ENCODE measurements around the gene USP34. TPM values are rescaled to one million over a fixed set of nuclear protein-coding genes. Genes with fewer than 3 reads are reported as not detected.
A peak's percentile ranks its signal among the peaks of the same experiment; 100 is the strongest.

USP34 gene
- total and polyA plus RNA-seq, 2 of the 4 experiments (the other 2 are of a cell fraction): 34.7 to 128 TPM

DNA sequence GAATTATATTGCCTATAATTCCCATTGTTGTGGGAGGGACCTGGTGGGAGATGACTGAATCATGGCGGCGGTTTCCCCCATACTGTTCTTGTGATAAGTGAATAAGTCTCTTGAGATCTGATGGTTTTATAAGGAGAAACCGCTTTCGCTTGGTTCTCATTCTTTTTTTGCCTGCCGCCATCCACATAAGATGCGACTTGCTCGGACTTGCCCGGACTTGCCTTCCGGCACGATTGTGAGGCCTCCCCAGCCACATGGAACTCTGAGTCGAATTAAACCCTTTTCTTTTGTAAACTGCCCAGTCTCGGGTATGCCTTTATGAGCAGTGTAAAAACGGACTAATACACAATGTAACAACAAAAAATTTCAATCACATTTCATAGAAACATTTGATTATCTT, 193.1 kb downstream of the USP34 start:
- Histone ChIP-seq H2BK20ac (ENCODE audit: low read depth, low read length) (no peak overlapping the region), H3K9ac (ENCODE audit: low read depth, low read length) (no peak overlapping the region), H4K5ac (ENCODE audit: low read depth, low read length) (no peak overlapping the region; the same call in 1 of the 2 replicates), H2AK5ac (ENCODE audit: low read depth, low read length) (no peak overlapping the region), H3K36me3 (ENCODE audit: control insufficient read depth, insufficient read depth, low read length) (peaks cover 36% of the 10 kb centered on the region), H3K14ac (replicated peaks; ENCODE audit: low read depth, low read length) (no peak overlapping the region), H4K20me1 (ENCODE audit: insufficient read depth, low read length) (no peaks in the 10 kb centered on the region), H2BK120ac (ENCODE audit: low read depth, low read length) (no peak overlapping the region), H3K79me1 (ENCODE audit: low read depth in 1 of 2, low read length in 2 of 2) (peaks cover 5 to 16% of the 10 kb centered on the region in 2 experiments; a peak in 2 of 4 replicates), H3K27me3 (ENCODE audit: control insufficient read depth, insufficient read depth, low read length) (no peaks in the 10 kb centered on the region), H3K23ac (ENCODE audit: low read depth, low read length) (no peak overlapping the region), H2BK5ac (ENCODE audit: low read depth, low read length, poor library complexity, severe bottlenecking) (peak overlapping the region; percentile 74), H2BK15ac (ENCODE audit: low read depth, low read length) (no peak overlapping the region), H4K91ac (ENCODE audit: insufficient read depth, low read depth, low read length) (no peak overlapping the region), H3K4me3 (ENCODE audit: insufficient read depth, low read depth, low read length) (no peak overlapping the region), H3K27ac (ENCODE audit: insufficient read depth, low read length) (peak overlapping the region; percentile 73; the same call in 1 of the 2 replicates), H3K9me3 (ENCODE audit: control insufficient read depth, insufficient read depth, low read length) (no peaks in the 10 kb centered on the region), H2AFZ (replicated peaks; ENCODE audit: low read length, poor library complexity) (no peak overlapping the region), H3K4ac (ENCODE audit: low read depth, low read length) (no peak overlapping the region; the same call in 1 of the 2 replicates), H3K18ac (ENCODE audit: low read depth, low read length) (no peak overlapping the region), H4K8ac (ENCODE audit: low read depth in 2 of 2, low read length in 2 of 2) (peak overlapping the region in 1 of 2 experiments; percentile 27; a peak in 2 of 4 replicates), H3K4me2 (ENCODE audit: low read depth, low read length) (no peak overlapping the region), H3K56ac (ENCODE audit: extremely low read depth, insufficient read depth, low read length) (no peak overlapping the region), H2AK9ac (replicated peaks; ENCODE audit: low read depth, low read length, poor library complexity) (no peak overlapping the region), H3K9me1 (ENCODE audit: insufficient read depth, low read length) (no peaks in the 10 kb centered on the region), H3K4me1 (ENCODE audit: control insufficient read depth, insufficient read depth, low read length) (no peaks in the 10 kb centered on the region)
- POLR2A ChIA-PET (ENCODE audit: unreplicated experiment): no interaction called here
- no peak for DNase-seq
- intact Hi-C loops (cut with micrococcal nuclease): no loop called here
- ATAC-seq (ENCODE audit: low read depth): no peak
- CTCF ChIA-PET: no interaction called here
- in situ Hi-C loops (cut with MboI; ENCODE audit: low sequenced_read_pairs): no loop called here
- TF ChIP-seq RCOR1 (IDR thresholded peaks at IDR 0.05; ENCODE audit: insufficient replicate concordance, low read length) (no peak), RAD21 (IDR thresholded peaks at IDR 0.05; ENCODE audit: low read length) (no peak), NFE2L2 (IDR thresholded peaks at IDR 0.05; ENCODE audit: low read depth, low read length) (no peak), SMC3 (IDR thresholded peaks at IDR 0.05; ENCODE audit: low read depth, low read length) (no peak), RFX5 (IDR thresholded peaks at IDR 0.05; ENCODE audit: low read depth, low read length) (no peak), MAFK (IDR thresholded peaks at IDR 0.05; ENCODE audit: low read depth, low read length) (no peak), CHD1 (IDR thresholded peaks at IDR 0.05; ENCODE audit: low read depth, low read length) (no peak), FOS (IDR thresholded peaks at IDR 0.05; ENCODE audit: low read depth, low read length) (no peak), MXI1 (IDR thresholded peaks at IDR 0.05; ENCODE audit: borderline replicate concordance, low read depth, low read length) (no peak), MAZ (IDR thresholded peaks at IDR 0.05; ENCODE audit: borderline replicate concordance, low read depth, low read length) (no peak)
- TF ChIP-seq, protein P1, sequence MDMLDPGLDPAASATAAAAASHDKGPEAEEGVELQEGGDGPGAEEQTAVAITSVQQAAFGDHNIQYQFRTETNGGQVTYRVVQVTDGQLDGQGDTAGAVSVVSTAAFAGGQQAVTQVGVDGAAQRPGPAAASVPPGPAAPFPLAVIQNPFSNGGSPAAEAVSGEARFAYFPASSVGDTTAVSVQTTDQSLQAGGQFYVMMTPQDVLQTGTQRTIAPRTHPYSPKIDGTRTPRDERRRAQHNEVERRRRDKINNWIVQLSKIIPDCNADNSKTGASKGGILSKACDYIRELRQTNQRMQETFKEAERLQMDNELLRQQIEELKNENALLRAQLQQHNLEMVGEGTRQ (IDR thresholded peaks at IDR 0.05; ENCODE audit: low read depth, low read length): no peak
- TF ChIP-seq, protein P2, sequence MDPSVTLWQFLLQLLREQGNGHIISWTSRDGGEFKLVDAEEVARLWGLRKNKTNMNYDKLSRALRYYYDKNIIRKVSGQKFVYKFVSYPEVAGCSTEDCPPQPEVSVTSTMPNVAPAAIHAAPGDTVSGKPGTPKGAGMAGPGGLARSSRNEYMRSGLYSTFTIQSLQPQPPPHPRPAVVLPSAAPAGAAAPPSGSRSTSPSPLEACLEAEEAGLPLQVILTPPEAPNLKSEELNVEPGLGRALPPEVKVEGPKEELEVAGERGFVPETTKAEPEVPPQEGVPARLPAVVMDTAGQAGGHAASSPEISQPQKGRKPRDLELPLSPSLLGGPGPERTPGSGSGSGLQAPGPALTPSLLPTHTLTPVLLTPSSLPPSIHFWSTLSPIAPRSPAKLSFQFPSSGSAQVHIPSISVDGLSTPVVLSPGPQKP (IDR thresholded peaks at IDR 0.05; ENCODE audit: borderline replicate concordance, low read depth, low read length): no peak
- dilution Hi-C loops (cut with HindIII; ENCODE audit: low sequenced_read_pairs, unreplicated experiment): no loop called here
- WGBS, 2 experiments (ENCODE audit: extremely low coverage in 2 of 2, insufficient read length in 1 of 2): 90% methylated on average over 6 of the region's 13 CpGs; no CpG with 5 or more reads in 1 of the 2 experiments
- no TSS peak for BruUV-seq (replicated peaks)

Measured in IMR-90 (cell line).